Activated naive CD8-positive, alpha-beta T cell treated with anti-CD3 and anti-CD28 coated beads, Interleukin-2, amount 50 U/mL, for 24 hours (primary cell): Measurements from ENCODE around the gene FGD5.
A peak's percentile ranks its signal among the peaks of the same experiment; 100 is the strongest.

ENCODE experiments used
- ATAC-seq: fragments of 150-1000 bp; cut with Tn5 transposase; one replicate; pipeline ENCODE4 v1.10.0; 2021
- DNase-seq: peaks from one replicate; pipeline ENCODE4 v3.0.0; 2021
- H3K27ac Mint-ChIP-seq: one replicate; pipeline ENCODE4 v1.8.0; 2021; ENCODE audit warnings: mild to moderate bottlenecking, mixed read lengths
- H3K27me3 Mint-ChIP-seq: one replicate; pipeline ENCODE4 v1.8.0; 2021; ENCODE audit warnings: mixed read lengths
- H3K36me3 Mint-ChIP-seq: one replicate; pipeline ENCODE4 v1.8.0; 2021; ENCODE audit warnings: low read depth, mixed read lengths
- H3K4me1 Mint-ChIP-seq: one replicate; pipeline ENCODE4 v1.8.0; 2021; ENCODE audit warnings: mixed read lengths
- H3K4me3 Mint-ChIP-seq: one replicate; pipeline ENCODE4 v1.8.0; 2021; ENCODE audit warnings: mild to moderate bottlenecking, moderate library complexity, mixed read lengths
- H3K9me3 Mint-ChIP-seq: one replicate; pipeline ENCODE4 v1.8.0; 2021; ENCODE audit warnings: mixed read lengths

Gene FGD5

GRCh38 chr3:14842277-14842676 is 23.5 kb downstream of the FGD5 start:
- H3K36me3 Mint-ChIP-seq = no peaks in the 10 kb centered on the region
- H3K4me3 Mint-ChIP-seq = no peak overlapping the region
- H3K27me3 Mint-ChIP-seq = no peaks in the 10 kb centered on the region
- DNase-seq (no peak), ATAC-seq (no peak)
- no peaks in the 10 kb centered on the region for H3K9me3 Mint-ChIP-seq
- no peak overlapping the region for H3K27ac Mint-ChIP-seq
- peaks cover 2% of the 10 kb centered on the region for H3K4me1 Mint-ChIP-seq

GRCh38 chr3:14843321-14843720 is 24.6 kb downstream of the FGD5 start:
- Mint-ChIP-seq H3K4me1 (peaks cover 5% of the 10 kb centered on the region), H3K27me3 (no peaks in the 10 kb centered on the region), H3K9me3 (no peaks in the 10 kb centered on the region)

GRCh38 chr3:14844386-14845170 is 25.8 kb downstream of the FGD5 start:
- no peaks in the 10 kb centered on the region for H3K27me3 Mint-ChIP-seq
- no peak for ATAC-seq

More at GRCh38 chr3:14843321-14843720, 24.6 kb downstream of the FGD5 start:
- Mint-ChIP-seq H3K36me3 (no peaks in the 10 kb centered on the region), H3K4me3 (no peak overlapping the region), H3K27ac (no peak overlapping the region)
- DNase-seq (no peak), ATAC-seq (no peak)

GRCh38 chr3:14845180-14845579 is 26.4 kb downstream of the FGD5 start:
- peaks cover 6% of the 10 kb centered on the region for H3K4me1 Mint-ChIP-seq
- peak; percentile 68 for ATAC-seq
- DNase-seq = no peak
- no peak overlapping the region for H3K27ac Mint-ChIP-seq
- H3K4me3 Mint-ChIP-seq = no peak overlapping the region
- peaks cover under 1% of the 10 kb centered on the region for H3K27me3 Mint-ChIP-seq
- no peaks in the 10 kb centered on the region for H3K36me3 Mint-ChIP-seq
- H3K9me3 Mint-ChIP-seq = no peaks in the 10 kb centered on the region

More at GRCh38 chr3:14844386-14845170, 25.8 kb downstream of the FGD5 start:
- Mint-ChIP-seq H3K27ac (no peak overlapping the region), H3K4me3 (no peak overlapping the region), H3K9me3 (no peaks in the 10 kb centered on the region), H3K36me3 (no peaks in the 10 kb centered on the region), H3K4me1 (peaks cover 6% of the 10 kb centered on the region)
- no peak for DNase-seq

GRCh38 chr3:14845826-14846225 is 27.1 kb downstream of the FGD5 start:
- Mint-ChIP-seq H3K27me3 (peaks cover 4% of the 10 kb centered on the region), H3K4me1 (peaks cover 6% of the 10 kb centered on the region), H3K4me3 (no peak overlapping the region)

GRCh38 chr3:14846226-14846880 is 27.6 kb downstream of the FGD5 start:
- no peaks in the 10 kb centered on the region for H3K9me3 Mint-ChIP-seq
- H3K36me3 Mint-ChIP-seq = no peaks in the 10 kb centered on the region
- no peak for DNase-seq
- no peak for ATAC-seq
- peaks cover 6% of the 10 kb centered on the region for H3K4me1 Mint-ChIP-seq
- H3K27me3 Mint-ChIP-seq = peaks cover 4% of the 10 kb centered on the region
- H3K4me3 Mint-ChIP-seq = no peak overlapping the region
- no peak overlapping the region for H3K27ac Mint-ChIP-seq

More at GRCh38 chr3:14845826-14846225, 27.1 kb downstream of the FGD5 start:
- no peaks in the 10 kb centered on the region for H3K36me3 Mint-ChIP-seq
- no peaks in the 10 kb centered on the region for H3K9me3 Mint-ChIP-seq
- DNase-seq (no peak), ATAC-seq (no peak)
- H3K27ac Mint-ChIP-seq = no peak overlapping the region

- Mint-ChIP-seq H3K27me3 (peaks cover 4% of the 10 kb centered on the region), H3K36me3 (no peaks in the 10 kb centered on the region), H3K27ac (no peak overlapping the region), H3K4me1 (peaks cover 6% of the 10 kb centered on the region), H3K4me3 (no peak overlapping the region), H3K9me3 (peaks cover 4% of the 10 kb centered on the region)
- ATAC-seq (no peak), DNase-seq (no peak)
Observed at GRCh38 chr3:14847613-14848541, 29.1 kb downstream of the FGD5 start.

- ATAC-seq = no peak
- Mint-ChIP-seq H3K4me1 (peaks cover 6% of the 10 kb centered on the region), H3K4me3 (no peak overlapping the region), H3K27me3 (peaks cover 4% of the 10 kb centered on the region), H3K36me3 (no peaks in the 10 kb centered on the region), H3K27ac (no peak overlapping the region), H3K9me3 (peaks cover 4% of the 10 kb centered on the region)
- DNase-seq = no peak
Observed at GRCh38 chr3:14848906-14849305, 30.1 kb downstream of the FGD5 start.

- peaks cover 4% of the 10 kb centered on the region for H3K27me3 Mint-ChIP-seq
- ATAC-seq = no peak
- peaks cover 4% of the 10 kb centered on the region for H3K9me3 Mint-ChIP-seq
- H3K27ac Mint-ChIP-seq = no peak overlapping the region
- no peak for DNase-seq
- no peak overlapping the region for H3K4me3 Mint-ChIP-seq
- H3K4me1 Mint-ChIP-seq = peaks cover 6% of the 10 kb centered on the region
- no peaks in the 10 kb centered on the region for H3K36me3 Mint-ChIP-seq
Observed at GRCh38 chr3:14849638-14850230, 31.0 kb downstream of the FGD5 start.

- Mint-ChIP-seq H3K4me3 (no peak overlapping the region), H3K4me1 (peaks cover 4% of the 10 kb centered on the region), H3K36me3 (no peaks in the 10 kb centered on the region), H3K27ac (no peak overlapping the region), H3K27me3 (peaks cover 7% of the 10 kb centered on the region), H3K9me3 (peaks cover 4% of the 10 kb centered on the region)
- DNase-seq = no peak
- no peak for ATAC-seq
Observed at GRCh38 chr3:14852058-14852594, 33.4 kb downstream of the FGD5 start.

- Mint-ChIP-seq H3K9me3 (peaks cover 4% of the 10 kb centered on the region), H3K4me1 (peaks cover 4% of the 10 kb centered on the region), H3K27ac (no peak overlapping the region), H3K27me3 (peaks cover 7% of the 10 kb centered on the region), H3K4me3 (no peak overlapping the region), H3K36me3 (no peaks in the 10 kb centered on the region)
- no peak for DNase-seq
- no peak for ATAC-seq
Observed at GRCh38 chr3:14852717-14853116, 34.0 kb downstream of the FGD5 start.

GRCh38 chr3:14853271-14853951 is 34.6 kb downstream of the FGD5 start:
- no peak overlapping the region for H3K27ac Mint-ChIP-seq
- no peak for DNase-seq
- no peaks in the 10 kb centered on the region for H3K36me3 Mint-ChIP-seq
- H3K4me3 Mint-ChIP-seq = no peak overlapping the region
- ATAC-seq = no peak
- H3K9me3 Mint-ChIP-seq = peaks cover 4% of the 10 kb centered on the region
- no peaks in the 10 kb centered on the region for H3K4me1 Mint-ChIP-seq
- H3K27me3 Mint-ChIP-seq = peaks cover 7% of the 10 kb centered on the region

GRCh38 chr3:14857506-14857905 is 38.7 kb downstream of the FGD5 start:
- Mint-ChIP-seq H3K27me3 (peaks cover 4% of the 10 kb centered on the region), H3K27ac (no peak overlapping the region), H3K4me3 (no peak overlapping the region), H3K9me3 (no peaks in the 10 kb centered on the region), H3K36me3 (no peaks in the 10 kb centered on the region), H3K4me1 (no peaks in the 10 kb centered on the region)
- ATAC-seq (no peak), DNase-seq (no peak)
